Stimulated activated CD8-positive, alpha-beta memory T cell treated with anti-CD3 and anti-CD28 coated beads, Interleukin-4, amount 100 ng/mL, for 24 hours (primary cell): ENCODE measurements around the gene AGAP1.
A peak's percentile ranks its signal among the peaks of the same experiment; 100 is the strongest.

Experiments
- DNase-seq: peaks from one replicate; pipeline ENCODE4 v3.0.0-alpha.2; 2020; ENCODE audit warnings: low read depth

AGAP1 gene

GRCh38 chr2:235493775-235494715, at the start of gene AGAP1:
AGAP1 (plus strand) TSS chr2:235494043.
- peak; percentile 5 for DNase-seq

DNA sequence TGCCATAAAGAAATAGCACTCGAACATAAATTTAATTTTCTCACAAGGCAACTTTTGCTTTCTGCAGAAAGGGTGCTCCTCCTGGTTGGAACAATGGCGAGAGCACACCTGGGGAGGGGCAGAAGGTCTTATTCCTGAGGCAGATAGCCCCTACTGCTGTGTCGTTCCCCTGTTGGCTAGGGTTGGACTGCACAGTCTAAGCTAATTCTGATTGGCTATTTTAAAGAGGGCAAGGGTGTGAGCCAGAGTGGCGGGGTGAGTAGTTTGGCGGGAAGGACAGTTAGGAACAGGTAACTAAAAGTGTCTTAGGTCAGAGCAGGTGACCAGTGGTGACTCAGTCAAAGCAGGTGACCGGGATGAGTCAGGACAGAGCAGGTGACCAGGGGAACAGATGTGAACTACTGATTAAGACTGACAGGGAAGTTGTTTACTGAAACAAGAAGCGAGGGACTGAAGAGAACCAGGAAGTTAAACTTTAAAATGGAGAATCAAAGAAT, 49.7 kb upstream of the AGAP1 start:
- DNase-seq = no peak

- DNase-seq = no peak
Measured at GRCh38 chr2:235445116-235445515, 48.7 kb upstream of the AGAP1 start.

GRCh38 chr2:235446082-235446481, 47.8 kb upstream of the AGAP1 start:
- DNase-seq = no peak

GRCh38 chr2:235447210-235447609, 46.6 kb upstream of the AGAP1 start:
- no peak for DNase-seq

- no peak for DNase-seq
Measured at GRCh38 chr2:235449568-235449967, 44.3 kb upstream of the AGAP1 start.

DNA sequence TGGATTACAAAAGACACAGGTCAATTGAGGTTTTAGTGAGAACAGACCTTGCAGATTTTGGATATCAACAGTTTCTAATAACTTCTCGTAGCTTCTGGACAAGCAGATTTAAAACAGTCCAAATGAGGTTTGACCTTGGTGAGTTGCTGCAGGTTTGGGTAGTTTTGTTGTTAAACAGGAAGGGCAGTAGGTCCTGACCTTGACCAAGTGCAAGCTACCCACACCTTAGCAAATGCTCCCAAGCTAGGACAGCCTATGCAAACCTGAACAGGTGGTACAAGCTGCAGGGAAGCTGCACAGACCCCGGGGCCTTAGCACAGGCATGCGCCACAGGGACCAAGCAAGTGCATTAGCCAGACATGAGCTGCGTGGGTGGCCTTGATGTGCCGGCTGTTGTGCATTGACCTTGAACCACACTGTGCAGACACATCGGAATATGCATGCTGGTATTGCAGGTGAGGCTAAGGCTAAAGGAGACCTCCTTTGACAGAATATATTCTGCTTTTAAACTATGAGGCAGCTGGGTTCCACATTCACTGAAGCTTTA, 40.2 kb upstream of the AGAP1 start:
- DNase-seq = no peak

- no peak for DNase-seq
Measured at GRCh38 chr2:235458839-235459273, 35.0 kb upstream of the AGAP1 start.

GRCh38 chr2:235460548-235461047, 33.2 kb upstream of the AGAP1 start:
- DNase-seq = no peak

GRCh38 chr2:235461763-235462414, 32.0 kb upstream of the AGAP1 start:
- DNase-seq = no peak

DNA sequence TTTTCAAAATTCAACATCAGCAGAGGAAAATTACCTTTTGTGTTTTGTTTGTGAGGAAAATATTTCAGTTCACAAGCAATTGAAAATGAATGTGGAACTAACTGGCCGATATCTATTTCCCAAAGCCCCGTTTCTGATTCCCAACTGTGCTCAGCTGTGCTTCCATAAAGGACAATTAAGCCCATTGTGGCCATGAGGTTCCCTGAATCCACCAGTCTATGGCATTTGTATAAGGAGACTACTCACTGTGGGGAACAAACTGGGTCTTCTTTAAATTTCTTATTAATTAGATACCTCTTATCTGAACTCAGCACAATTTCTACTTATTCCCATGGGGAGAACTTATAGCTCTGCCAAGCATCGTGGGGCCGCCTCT, 31.4 kb upstream of the AGAP1 start:
- DNase-seq = no peak

DNA sequence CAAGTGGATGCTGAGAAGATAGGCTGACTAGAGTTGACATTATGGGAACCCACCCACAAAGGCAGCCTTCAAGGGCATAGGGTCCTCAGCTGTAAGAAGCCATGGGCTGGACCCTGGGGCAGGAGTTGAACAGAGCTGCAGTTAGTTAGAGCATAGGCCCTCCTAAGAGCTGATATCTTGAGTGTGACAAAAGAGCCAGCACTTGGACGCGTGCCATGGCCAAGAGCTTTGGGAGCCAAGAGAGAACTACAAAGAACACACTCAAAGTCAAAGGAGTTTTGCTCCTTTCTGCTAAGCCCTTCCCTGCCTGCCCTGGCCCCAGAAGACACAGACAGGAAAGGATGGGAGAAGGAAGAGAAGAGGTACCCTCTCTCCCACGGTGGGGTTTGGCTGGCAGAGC, 29.9 kb upstream of the AGAP1 start:
- no peak for DNase-seq

DNA sequence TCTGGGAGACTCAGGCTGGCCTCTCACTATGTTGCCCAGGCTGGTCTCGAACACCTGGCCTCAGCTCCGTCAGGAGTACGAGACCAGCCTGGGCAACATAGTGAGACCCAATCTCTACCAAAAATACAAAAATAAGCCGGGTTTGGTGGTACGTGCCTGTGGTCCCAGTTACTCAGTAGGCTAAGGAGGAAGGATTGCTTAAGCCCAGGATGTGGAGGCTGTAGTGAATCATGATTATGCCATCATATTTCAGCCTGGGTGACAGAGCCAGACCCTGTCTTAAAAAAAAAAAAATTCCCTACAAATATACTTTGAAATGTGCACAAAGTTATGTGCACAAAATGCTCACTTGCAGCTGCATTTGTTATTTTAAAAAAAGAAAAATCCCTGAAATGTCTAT, 26.3 kb upstream of the AGAP1 start:
- DNase-seq = no peak

DNA sequence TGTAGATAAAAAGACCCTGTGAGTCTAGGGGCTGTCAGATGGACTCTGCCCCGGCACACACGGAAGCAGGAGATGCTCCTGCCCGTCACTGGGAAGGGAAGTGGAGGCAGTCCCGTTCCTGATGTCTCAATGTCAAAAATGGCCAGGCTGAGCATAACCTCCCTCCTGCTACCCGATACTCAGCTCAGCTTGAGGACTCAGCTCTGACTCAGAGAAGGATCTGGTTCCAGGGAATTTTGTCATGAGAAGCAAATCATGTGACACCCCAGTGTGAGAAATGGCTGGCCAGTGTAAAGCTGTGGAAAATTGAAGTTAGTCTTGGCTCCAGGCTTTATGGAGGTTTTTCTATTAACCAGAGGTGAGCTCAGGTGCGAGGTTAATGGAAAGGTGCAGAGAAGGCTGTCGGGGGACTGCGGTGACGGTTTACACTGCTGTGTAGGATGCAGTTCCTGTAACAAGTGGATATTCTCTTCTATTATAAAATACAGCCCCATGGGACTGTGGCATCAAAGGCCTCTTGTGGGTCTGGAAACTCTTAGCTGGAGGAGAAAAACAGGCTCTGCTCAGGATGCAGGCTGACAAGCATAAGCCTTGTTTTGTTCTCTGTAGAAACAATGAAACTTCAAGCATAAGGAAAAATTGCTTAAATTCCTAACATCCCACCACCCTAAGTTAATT, 24.7 kb upstream of the AGAP1 start:
- no peak for DNase-seq

GRCh38 chr2:235471186-235471747, 22.6 kb upstream of the AGAP1 start:
- DNase-seq = no peak

- no peak for DNase-seq
Measured at GRCh38 chr2:235472443-235472842, 21.4 kb upstream of the AGAP1 start.

- DNase-seq = no peak
Measured at GRCh38 chr2:235478609-235479008, 15.2 kb upstream of the AGAP1 start.

GRCh38 chr2:235479604-235480003, 14.2 kb upstream of the AGAP1 start:
- no peak for DNase-seq

DNA sequence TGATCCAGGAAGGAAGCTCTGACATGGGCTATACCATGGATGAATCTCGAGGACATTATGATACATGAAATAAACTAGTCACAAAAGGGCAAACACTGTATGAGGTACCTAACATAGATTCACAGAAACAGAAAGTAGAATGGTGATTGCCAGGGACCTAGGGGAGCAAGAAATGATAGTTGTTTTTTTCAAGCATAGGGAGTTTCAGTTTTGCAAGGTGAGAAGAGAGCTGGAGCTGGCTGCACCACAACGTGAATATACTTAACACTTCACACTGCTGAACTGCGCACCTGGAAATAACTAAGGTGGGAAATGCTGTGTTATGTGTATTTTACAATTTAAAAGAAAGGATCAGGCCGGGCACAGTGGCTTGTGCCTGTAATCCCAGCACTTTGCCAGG, 13.2 kb upstream of the AGAP1 start:
- DNase-seq = no peak

DNA sequence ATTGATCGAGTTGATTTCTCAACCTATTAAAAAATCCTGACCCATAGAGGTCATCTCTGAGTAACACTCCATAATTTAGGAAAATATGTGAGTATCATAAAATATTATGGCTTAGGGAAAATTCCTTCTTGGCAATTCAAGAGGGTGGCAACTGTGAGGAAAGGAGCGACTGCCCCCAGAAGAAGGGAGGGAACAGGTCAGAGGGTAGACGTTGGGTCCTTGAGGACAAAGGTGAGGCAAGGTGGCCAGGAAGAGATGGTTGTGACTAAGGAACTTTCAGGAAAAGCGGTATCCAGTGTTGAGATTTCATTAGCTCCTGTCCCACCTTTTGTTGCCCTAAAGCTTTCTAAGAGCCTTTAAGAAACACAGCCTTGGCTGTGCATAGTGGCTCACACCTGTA, 10.5 kb upstream of the AGAP1 start:
- DNase-seq = no peak

DNA sequence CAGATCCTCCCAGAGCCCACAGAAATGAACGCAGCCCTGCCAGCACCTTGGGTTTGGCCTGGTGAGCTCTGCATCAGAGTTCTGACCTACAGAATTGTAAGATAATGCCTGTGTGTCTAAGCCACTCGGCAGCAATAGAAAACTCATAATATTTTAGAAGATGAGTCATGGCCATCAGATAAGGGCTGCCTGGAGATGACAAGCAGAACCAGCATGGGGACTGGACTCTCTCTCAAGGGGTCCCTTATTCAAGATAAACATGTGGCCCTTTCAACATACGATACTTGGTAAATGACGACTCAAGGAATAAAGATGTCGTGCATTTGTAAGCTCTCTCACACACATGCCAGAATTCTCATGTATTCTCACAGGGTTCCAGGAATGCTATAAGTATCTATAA, 8.5 kb upstream of the AGAP1 start:
- no peak for DNase-seq

DNA sequence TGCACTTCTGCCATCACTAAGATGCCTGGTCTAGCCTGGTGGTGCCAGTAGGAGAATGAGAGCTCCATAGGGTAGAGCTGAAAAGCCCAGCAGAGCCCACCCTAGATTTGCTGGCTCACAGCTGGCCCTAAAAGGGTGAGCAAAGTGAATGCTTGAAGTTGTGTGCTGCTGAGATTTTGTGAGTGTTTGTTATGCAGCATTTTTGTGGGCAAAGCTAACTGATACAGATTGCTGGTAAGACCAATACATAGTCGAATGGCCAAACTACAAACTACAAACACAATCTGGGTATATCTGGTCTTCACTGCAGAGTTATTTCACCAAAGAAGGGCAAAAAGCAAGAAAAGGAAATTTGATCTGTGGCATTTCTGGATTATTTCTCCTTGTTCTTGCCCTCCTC, 7.1 kb upstream of the AGAP1 start:
- no peak for DNase-seq
